ENCODE results near the gene LRRC25. TPM values are rescaled to one million over a fixed set of nuclear protein-coding genes. Genes with fewer than 3 reads are reported as not detected.

LRRC25 gene
- total RNA-seq, 2 donors from 2014 or later: 4.4 TPM; not detected in 1

GRCh38 chr19:18346091-18346490 lies 51.3 kb downstream of the LRRC25 start:
- intact Hi-C loops (cut with DNase I): loop anchor here (5.0 kb wide), 1 partner anchor 66 kb away; no protein-coding TSS in a partner anchor
- H3K27ac ChIP-seq: no peak overlapping the region

GRCh38 chr19:18345296-18345695 lies 52.1 kb downstream of the LRRC25 start:
- H3K27me3 ChIP-seq: no peaks in the 10 kb centered on the region
- H3K9me3 ChIP-seq: no peaks in the 10 kb centered on the region
- H3K36me3 ChIP-seq (replicated peaks in 1 of 2; ENCODE audit: insufficient read depth in 1 of 2, low read depth in 2 of 2): no peaks in the 10 kb centered on the region
- 92 to 97% methylated on average over 6 of the region's 6 CpGs for WGBS, 2 donors
- intact Hi-C loops (cut with DNase I): loop anchor here (5.0 kb wide), 1 partner anchor 67 kb away; no protein-coding TSS in a partner anchor
- TF ChIP-seq CTCF (IDR thresholded peaks at IDR 0.05): no peak
- no peak for TF ChIP-seq POLR2A (IDR thresholded peaks at IDR 0.05)
- no peak overlapping the region for H3K27ac ChIP-seq
- H3K4me3 ChIP-seq: no peak overlapping the region
- peaks cover 17% of the 10 kb centered on the region for H3K4me1 ChIP-seq
- ATAC-seq: no peak
- no peak for DNase-seq

More at GRCh38 chr19:18346091-18346490, 51.3 kb downstream of the LRRC25 start:
- DNase-seq: no peak
- TF ChIP-seq POLR2A (IDR thresholded peaks at IDR 0.05) (no peak), CTCF (IDR thresholded peaks at IDR 0.05) (no peak)
- 80 to 83% methylated on average over 6 to 8 of the region's 8 CpGs for WGBS, 2 donors
- no peaks in the 10 kb centered on the region for H3K27me3 ChIP-seq
- no peak for ATAC-seq
- no peaks in the 10 kb centered on the region for H3K36me3 ChIP-seq (replicated peaks in 1 of 2; ENCODE audit: insufficient read depth in 1 of 2, low read depth in 2 of 2)
- no peak overlapping the region for H3K4me3 ChIP-seq
- H3K9me3 ChIP-seq: no peaks in the 10 kb centered on the region
- peaks cover 16% of the 10 kb centered on the region for H3K4me1 ChIP-seq

- Histone ChIP-seq H3K27me3 (no peaks in the 10 kb centered on the region), H3K4me3 (no peak overlapping the region), H3K27ac (no peak overlapping the region), H3K9me3 (no peaks in the 10 kb centered on the region), H3K36me3 (replicated peaks in 1 of 2; ENCODE audit: insufficient read depth in 1 of 2, low read depth in 2 of 2) (no peaks in the 10 kb centered on the region), H3K4me1 (peaks cover 23% of the 10 kb centered on the region)
- WGBS, 2 donors: 75 to 77% methylated on average over 13 of the region's 13 CpGs
- TF ChIP-seq CTCF (IDR thresholded peaks at IDR 0.05) (no peak), POLR2A (IDR thresholded peaks at IDR 0.05) (no peak)
- intact Hi-C loops (cut with DNase I): no loop called here
- DNase-seq: no peak
- ATAC-seq: no peak
Measured at GRCh38 chr19:18344582-18344950, 52.9 kb downstream of the LRRC25 start.

DNA sequence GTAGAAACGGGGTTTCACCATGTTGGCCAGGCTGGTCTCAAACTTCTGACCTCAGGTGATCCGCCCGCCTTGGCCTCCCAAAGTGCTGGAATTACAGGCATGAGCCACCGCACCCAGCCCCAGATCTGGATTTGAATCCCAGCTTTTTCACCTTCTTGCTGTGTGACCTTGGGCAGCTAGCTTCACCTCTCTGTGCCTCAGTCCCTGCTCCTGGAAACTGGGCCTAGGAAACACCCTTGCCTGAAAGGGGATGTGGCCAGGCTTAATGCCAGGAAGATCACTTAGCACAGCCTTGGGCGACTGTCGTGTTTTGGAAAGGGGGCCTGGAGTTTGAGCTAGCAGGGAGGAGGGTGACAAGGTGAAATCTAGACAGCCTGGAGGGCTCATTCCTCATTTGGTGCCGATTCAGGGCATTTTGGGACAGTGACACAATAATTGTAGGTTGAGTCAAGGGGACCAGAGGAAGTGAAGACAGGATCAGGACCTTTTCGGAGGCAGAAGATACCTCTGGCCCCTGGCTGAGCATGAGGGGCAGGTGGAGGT lies 55.3 kb downstream of the LRRC25 start:
- ATAC-seq: no peak
- no peaks in the 10 kb centered on the region for H3K27me3 ChIP-seq
- WGBS, 2 donors: 62 to 72% methylated on average over 8 of the region's 8 CpGs
- H3K4me1 ChIP-seq: peaks cover 32% of the 10 kb centered on the region
- DNase-seq: no peak
- H3K9me3 ChIP-seq: no peaks in the 10 kb centered on the region
- intact Hi-C loops (cut with DNase I): no loop called here
- no peak overlapping the region for H3K27ac ChIP-seq
- H3K36me3 ChIP-seq (replicated peaks in 1 of 2; ENCODE audit: insufficient read depth in 1 of 2, low read depth in 2 of 2): no peaks in the 10 kb centered on the region
- no peak overlapping the region for H3K4me3 ChIP-seq
- TF ChIP-seq POLR2A (IDR thresholded peaks at IDR 0.05) (no peak), CTCF (IDR thresholded peaks at IDR 0.05) (no peak)

Small RNA genes within 50 kb of the gene (microRNA-seq; reads per million reads assigned to microRNA genes)
- 0 to 0.45 reads per million in 2 donors for gene MIR3189 (ENCODE audit: borderline number of aligned reads in 2 of 2, borderline replicate concordance in 2 of 2)

Small RNA genes within 50 kb of the gene (small RNA-seq; reads per million reads assigned to genes)
- not detected for gene MIR3189

Other genes with a start within 250 kb of the LRRC25 start
- gene PIK3R2, start 244.5 kb downstream of the LRRC25 start, total RNA-seq: 10 to 100 TPM; 18.9 to 21.8 TPM
- gene IFI30, start 223.8 kb downstream of the LRRC25 start, total RNA-seq: 10 to 100 TPM; 30.3 to 32.9 TPM
- 1 to 10 TPM; 3.4 to 5.6 TPM for gene MPV17L2, start 204.4 kb downstream of the LRRC25 start, total RNA-seq
- 1 to 10 TPM in 1 of 2 donors, under 1 TPM in 1; 0.52 to 8.2 TPM for gene RAB3A, start 193.6 kb downstream of the LRRC25 start, total RNA-seq
- under 1 TPM; under 0.01 to 0.26 TPM for gene PDE4C, start 171.2 kb downstream of the LRRC25 start, total RNA-seq
- gene IQCN, start 123.2 kb downstream of the LRRC25 start, total RNA-seq: 1 to 10 TPM; 5.6 to 7.0 TPM
- 100 to 1,000 TPM; 250 to 607 TPM for gene JUND, start 116.0 kb downstream of the LRRC25 start, total RNA-seq
- gene LSM4, start 74.5 kb downstream of the LRRC25 start, total RNA-seq: 10 to 100 TPM; 45.7 to 94.6 TPM
- 10 to 100 TPM; 22.1 to 37.6 TPM for gene PGPEP1, start 57.0 kb downstream of the LRRC25 start, total RNA-seq
- 10 to 100 TPM; 40.5 to 86.1 TPM for gene GDF15, start 11.5 kb downstream of the LRRC25 start, total RNA-seq
- gene SSBP4, start 21.8 kb upstream of the LRRC25 start, total RNA-seq: 10 to 100 TPM; 50.1 to 63.9 TPM
- 10 to 100 TPM; 52.7 to 72.8 TPM for gene ISYNA1, start 40.5 kb upstream of the LRRC25 start, total RNA-seq
- gene ELL, start 124.4 kb upstream of the LRRC25 start, total RNA-seq: 10 to 100 TPM; 12.5 to 14.2 TPM
- 100 to 1,000 TPM; 235 to 247 TPM for gene FKBP8, start 146.0 kb upstream of the LRRC25 start, total RNA-seq
- 10 to 100 TPM; 62.6 to 71.1 TPM for gene KXD1, start 160.2 kb upstream of the LRRC25 start, total RNA-seq
- 100 to 1,000 TPM; 242 to 358 TPM for gene UBA52, start 174.2 kb upstream of the LRRC25 start, total RNA-seq
- gene REX1BD, start 191.2 kb upstream of the LRRC25 start, total RNA-seq: 100 to 1,000 TPM; 146 to 214 TPM
- 10 to 100 TPM; 23.3 to 40.2 TPM for gene CRLF1, start 209.2 kb upstream of the LRRC25 start, total RNA-seq
- gene TMEM59L, start 215.2 kb upstream of the LRRC25 start, total RNA-seq: 1 to 10 TPM in 1 of 2 donors, under 1 TPM in 1; 0.66 to 2.1 TPM
- 1 to 10 TPM; 3.6 to 8.9 TPM for gene KLHL26, start 239.4 kb upstream of the LRRC25 start, total RNA-seq

All from body of pancreas (tissue), 4 donors.